Right cardiac atrium (tissue), 5 donors: ENCODE measurements around the gene IFNG-AS1. TPM values are rescaled to one million over a fixed set of nuclear protein-coding genes. Genes with fewer than 3 reads are reported as not detected.

ENCODE experiments used
- ATAC-seq, 2 donors: fragments of 200-7000 bp; cut with Tn5 transposase; one replicate each; pipeline versions ENCODE4 v1.8.0 to v1.9.1; 2020; ENCODE audit warnings: moderate library complexity in 2 of 2, mild to moderate bottlenecking in 1 of 2
- DNase-seq, 3 donors: peaks; one replicate each; pipeline ENCODE4 v3.0.0-alpha.2; 2020
- H3K27ac ChIP-seq: one replicate; pipeline ENCODE4 v1.5.1; 2013; ENCODE audit warnings: mild to moderate bottlenecking, low read length, control low read depth, moderate library complexity
- H3K27me3 ChIP-seq: one replicate; pipeline ENCODE4 v1.6.1; 2013; ENCODE audit not compliant: control insufficient read depth, insufficient read depth
- H3K4me1 ChIP-seq: one replicate; pipeline ENCODE4 v1.6.1; 2013; ENCODE audit warnings: low read length; ENCODE audit not compliant: control insufficient read depth, insufficient read depth
- H3K4me3 ChIP-seq: one replicate; pipeline ENCODE4 v1.5.1; 2013; ENCODE audit warnings: low read length, control low read depth
- H3K9me3 ChIP-seq: one replicate; pipeline ENCODE4 v1.6.1; 2013; ENCODE audit warnings: low read length; ENCODE audit not compliant: control insufficient read depth
- WGBS: extraction: QIAGEN DNeasy Blood & Tissue Kit; methylation state at CpG from one replicate; pipeline ENCODE4 v1.1.7; 2013; 5-methylcytosine and 5-hydroxymethylcytosine counted together
- intact Hi-C, 4 donors: fragments of 100-400 bp; cut with DNase I; formaldehyde crosslinking; loops; one replicate each; pipeline versions ENCODE4 v1.11.0 to v1.14.0; 2022 to 2023
- polyA plus RNA-seq: library from polyadenylated mRNA; stranded (reverse); fragments of 200-250 nt; gene quantifications from one replicate; pipeline ENCODE4 v1.2.3, GENCODE V29; 2013
- total RNA-seq, 4 donors: library from RNA; stranded (reverse); fragmentation: NEBNext Ultra II Directional; extraction: Animal tissue kit (Norgen Biotek cat#: 25700); gene quantifications; one replicate each; pipeline ENCODE4 v1.2.1, GENCODE V29; 2021
- donor health status: healthy with polysubstance abuse.
- donor health status: DM: no; HTN: yes; CAD: no.
- donor health status: DM: no; HTN: no; CAD: no.
- donor health status: DM: no; HTN: yes; CAD: no; lungs with severe emphysema.
- donor health status: DM: yes; HTN: yes; CAD: no.

IFNG-AS1 gene
- total and polyA plus RNA-seq, 5 donors = 0.79 to 1.4 (median 0.87) TPM; not detected in 1

GRCh38 chr12:67966560-67966959 is 22.7 kb upstream of the IFNG-AS1 start:
- 49% methylated on average over 2 of the region's 2 CpGs for WGBS
- DNase-seq (no peak), ATAC-seq (no peak)
- Histone ChIP-seq H3K27me3 (no peaks in the 10 kb centered on the region), H3K27ac (no peak overlapping the region), H3K4me1 (no peaks in the 10 kb centered on the region), H3K9me3 (no peaks in the 10 kb centered on the region), H3K4me3 (no peak overlapping the region)
- intact Hi-C loops = no loop called here

- DNase-seq (no peak), ATAC-seq (no peak)
- H3K27ac ChIP-seq = no peak overlapping the region
- intact Hi-C loops = no loop called here
- no peaks in the 10 kb centered on the region for H3K4me1 ChIP-seq
- H3K9me3 ChIP-seq = no peaks in the 10 kb centered on the region
- WGBS = 73% methylated on average over 2 of the region's 2 CpGs
- H3K27me3 ChIP-seq = no peaks in the 10 kb centered on the region
- no peak overlapping the region for H3K4me3 ChIP-seq
Measured at GRCh38 chr12:67968321-67968720, 20.9 kb upstream of the IFNG-AS1 start.

GRCh38 chr12:67968725-67969124 is 20.5 kb upstream of the IFNG-AS1 start:
- Histone ChIP-seq H3K4me3 (no peak overlapping the region), H3K27ac (no peak overlapping the region), H3K27me3 (no peaks in the 10 kb centered on the region), H3K4me1 (no peaks in the 10 kb centered on the region), H3K9me3 (no peaks in the 10 kb centered on the region)
- 50% methylated on average over 4 of the region's 4 CpGs for WGBS
- DNase-seq = no peak
- intact Hi-C loops = no loop called here
- ATAC-seq = peak; percentile 55 to 57

GRCh38 chr12:67969134-67969802 is 20.0 kb upstream of the IFNG-AS1 start:
- WGBS = 34% methylated on average over 4 of the region's 4 CpGs
- no peaks in the 10 kb centered on the region for H3K4me1 ChIP-seq
- intact Hi-C loops = no loop called here
- peak in 1 of 3 donors; percentile 17 for DNase-seq
- peak overlapping the region; percentile 77 for H3K27ac ChIP-seq
- no peaks in the 10 kb centered on the region for H3K27me3 ChIP-seq
- ATAC-seq = peak; percentile 92 to 95
- no peak overlapping the region for H3K4me3 ChIP-seq
- no peaks in the 10 kb centered on the region for H3K9me3 ChIP-seq

- DNase-seq = no peak
- Histone ChIP-seq H3K4me1 (no peaks in the 10 kb centered on the region), H3K27ac (no peak overlapping the region), H3K27me3 (no peaks in the 10 kb centered on the region), H3K4me3 (no peak overlapping the region), H3K9me3 (no peaks in the 10 kb centered on the region)
- peak in 1 of 2 donors; percentile 47 for ATAC-seq
- WGBS = 59% methylated on average over 1 of the region's 1 CpG
- intact Hi-C loops = no loop called here
Measured at GRCh38 chr12:67977668-67978067, 11.6 kb upstream of the IFNG-AS1 start.

GRCh38 chr12:67980391-67980790 is 8.9 kb upstream of the IFNG-AS1 start:
- no peak overlapping the region for H3K27ac ChIP-seq
- intact Hi-C loops = no loop called here
- H3K4me1 ChIP-seq = no peaks in the 10 kb centered on the region
- no peaks in the 10 kb centered on the region for H3K27me3 ChIP-seq
- WGBS = 92% methylated on average over 1 of the region's 1 CpG
- no peak overlapping the region for H3K4me3 ChIP-seq
- DNase-seq (no peak), ATAC-seq (no peak)
- H3K9me3 ChIP-seq = no peaks in the 10 kb centered on the region

GRCh38 chr12:67981287-67982162 is 7.7 kb upstream of the IFNG-AS1 start:
- H3K4me1 ChIP-seq = no peaks in the 10 kb centered on the region
- intact Hi-C loops = no loop called here
- H3K27ac ChIP-seq = no peak overlapping the region
- ATAC-seq = no peak
- no peak overlapping the region for H3K4me3 ChIP-seq
- H3K27me3 ChIP-seq = no peaks in the 10 kb centered on the region
- H3K9me3 ChIP-seq = no peaks in the 10 kb centered on the region
- no peak for DNase-seq
- 71% methylated on average over 4 of the region's 4 CpGs for WGBS

GRCh38 chr12:67982164-67982563 is 7.1 kb upstream of the IFNG-AS1 start:
- no peaks in the 10 kb centered on the region for H3K9me3 ChIP-seq
- 63% methylated on average over 6 of the region's 6 CpGs for WGBS
- DNase-seq (no peak), ATAC-seq (no peak)
- no peak overlapping the region for H3K4me3 ChIP-seq
- H3K4me1 ChIP-seq = no peaks in the 10 kb centered on the region
- H3K27me3 ChIP-seq = no peaks in the 10 kb centered on the region
- H3K27ac ChIP-seq = no peak overlapping the region
- intact Hi-C loops = no loop called here

GRCh38 chr12:67986632-67987031 is 2.6 kb upstream of the IFNG-AS1 start:
- DNase-seq (no peak), ATAC-seq (no peak)
- H3K4me1 ChIP-seq = no peaks in the 10 kb centered on the region
- intact Hi-C loops = no loop called here
- H3K27ac ChIP-seq = no peak overlapping the region
- no peak overlapping the region for H3K4me3 ChIP-seq
- no peaks in the 10 kb centered on the region for H3K9me3 ChIP-seq
- H3K27me3 ChIP-seq = no peaks in the 10 kb centered on the region

GRCh38 chr12:67988601-67989021 is 636 bp upstream of the IFNG-AS1 start:
- Histone ChIP-seq H3K4me1 (no peaks in the 10 kb centered on the region), H3K27me3 (no peaks in the 10 kb centered on the region), H3K27ac (no peak overlapping the region), H3K9me3 (no peaks in the 10 kb centered on the region), H3K4me3 (no peak overlapping the region)
- DNase-seq = no peak
- intact Hi-C loops = no loop called here
- 84% methylated on average over 1 of the region's 1 CpG for WGBS
- no peak for ATAC-seq

GRCh38 chr12:67991158-67991557 is 1.9 kb downstream of the IFNG-AS1 start:
- ATAC-seq (no peak), DNase-seq (no peak)
- intact Hi-C loops = no loop called here
- Histone ChIP-seq H3K27ac (no peak overlapping the region), H3K4me1 (no peaks in the 10 kb centered on the region), H3K27me3 (no peaks in the 10 kb centered on the region), H3K4me3 (no peak overlapping the region), H3K9me3 (no peaks in the 10 kb centered on the region)
- 78% methylated on average over 4 of the region's 4 CpGs for WGBS
